ENCODE measurements around the gene NAT9.
A peak's percentile ranks its signal among the peaks of the same experiment; 100 is the strongest.

Gene NAT9

DNA sequence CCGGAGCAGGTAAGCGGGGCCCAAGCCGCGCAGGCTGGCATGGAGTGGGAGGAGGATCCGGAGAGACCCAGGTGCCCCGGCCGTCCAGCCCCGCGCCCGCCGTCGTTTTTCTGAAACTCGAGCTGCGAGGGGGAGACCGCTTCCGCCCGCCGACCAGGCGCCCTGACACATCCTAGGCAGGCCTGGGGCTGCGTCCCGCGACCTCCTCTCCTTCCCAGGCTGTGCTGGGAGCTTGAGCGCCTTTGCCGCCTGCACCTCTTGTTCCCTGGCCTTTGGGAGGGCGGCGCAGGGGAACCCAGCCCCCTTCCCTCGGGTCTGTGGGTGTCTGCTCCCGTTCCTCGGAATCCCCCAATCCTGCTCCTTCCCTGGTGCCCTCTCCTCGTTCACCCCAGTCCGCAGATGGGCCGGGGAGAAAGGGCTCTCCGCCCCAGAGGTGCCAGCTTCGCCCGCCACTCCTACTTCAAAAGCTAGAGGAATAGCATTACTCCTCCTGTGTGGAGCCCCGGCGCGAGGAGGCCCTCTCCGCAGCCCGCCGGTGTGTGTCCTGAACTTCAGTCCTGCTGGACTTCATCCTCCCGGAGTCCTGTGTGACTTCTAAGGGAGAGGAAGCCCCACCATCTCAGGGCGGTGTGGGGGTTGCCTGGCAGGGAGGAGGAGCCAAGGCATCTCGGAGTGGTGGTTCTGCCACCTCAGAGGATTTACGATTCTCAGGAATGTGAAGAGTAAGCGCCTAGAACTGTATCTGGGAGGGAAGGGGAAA is 26.7 kb downstream of the NAT9 start:
- TF ChIP-seq, protein P1, sequence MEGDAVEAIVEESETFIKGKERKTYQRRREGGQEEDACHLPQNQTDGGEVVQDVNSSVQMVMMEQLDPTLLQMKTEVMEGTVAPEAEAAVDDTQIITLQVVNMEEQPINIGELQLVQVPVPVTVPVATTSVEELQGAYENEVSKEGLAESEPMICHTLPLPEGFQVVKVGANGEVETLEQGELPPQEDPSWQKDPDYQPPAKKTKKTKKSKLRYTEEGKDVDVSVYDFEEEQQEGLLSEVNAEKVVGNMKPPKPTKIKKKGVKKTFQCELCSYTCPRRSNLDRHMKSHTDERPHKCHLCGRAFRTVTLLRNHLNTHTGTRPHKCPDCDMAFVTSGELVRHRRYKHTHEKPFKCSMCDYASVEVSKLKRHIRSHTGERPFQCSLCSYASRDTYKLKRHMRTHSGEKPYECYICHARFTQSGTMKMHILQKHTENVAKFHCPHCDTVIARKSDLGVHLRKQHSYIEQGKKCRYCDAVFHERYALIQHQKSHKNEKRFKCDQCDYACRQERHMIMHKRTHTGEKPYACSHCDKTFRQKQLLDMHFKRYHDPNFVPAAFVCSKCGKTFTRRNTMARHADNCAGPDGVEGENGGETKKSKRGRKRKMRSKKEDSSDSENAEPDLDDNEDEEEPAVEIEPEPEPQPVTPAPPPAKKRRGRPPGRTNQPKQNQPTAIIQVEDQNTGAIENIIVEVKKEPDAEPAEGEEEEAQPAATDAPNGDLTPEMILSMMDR (IDR thresholded peaks at IDR 0.05; ENCODE audit: low read depth, low read length), result no peak
- no peak for DNase-seq (ENCODE audit: extremely low read depth, low read depth)

DNA sequence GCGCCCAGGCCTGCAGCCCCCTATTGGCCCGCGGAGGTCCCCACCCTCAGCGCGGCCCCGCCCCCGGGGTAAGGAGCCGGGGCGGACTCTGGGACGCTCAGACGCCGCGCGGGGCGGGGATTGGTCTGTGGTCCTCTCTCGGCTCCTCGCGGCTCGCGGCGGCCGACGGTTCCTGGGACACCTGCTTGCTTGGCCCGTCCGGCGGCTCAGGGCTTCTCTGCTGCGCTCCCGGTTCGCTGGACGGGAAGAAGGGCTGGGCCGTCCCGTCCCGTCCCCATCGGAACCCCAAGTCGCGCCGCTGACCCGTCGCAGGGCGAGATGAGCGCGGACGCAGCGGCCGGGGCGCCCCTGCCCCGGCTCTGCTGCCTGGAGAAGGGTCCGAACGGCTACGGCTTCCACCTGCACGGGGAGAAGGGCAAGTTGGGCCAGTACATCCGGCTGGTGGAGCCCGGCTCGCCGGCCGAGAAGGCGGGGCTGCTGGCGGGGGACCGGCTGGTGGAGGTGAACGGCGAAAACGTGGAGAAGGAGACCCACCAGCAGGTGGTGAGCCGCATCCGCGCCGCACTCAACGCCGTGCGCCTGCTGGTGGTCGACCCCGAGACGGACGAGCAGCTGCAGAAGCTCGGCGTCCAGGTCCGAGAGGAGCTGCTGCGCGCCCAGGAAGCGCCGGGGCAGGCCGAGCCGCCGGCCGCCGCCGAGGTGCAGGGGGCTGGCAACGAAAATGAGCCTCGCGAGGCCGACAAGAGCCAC is 27.4 kb downstream of the NAT9 start, which contains the start of gene NHERF1:
NHERF1 (plus strand) TSS at position 100 of the 750 bp plus-strand sequence; CDS start at position 319, 219 bp downstream.
- TF ChIP-seq, protein P1 (IDR thresholded peaks at IDR 0.05; ENCODE audit: low read depth, low read length), result no peak
- DNase-seq (ENCODE audit: extremely low read depth, low read depth), result peak; percentile 70

DNA sequence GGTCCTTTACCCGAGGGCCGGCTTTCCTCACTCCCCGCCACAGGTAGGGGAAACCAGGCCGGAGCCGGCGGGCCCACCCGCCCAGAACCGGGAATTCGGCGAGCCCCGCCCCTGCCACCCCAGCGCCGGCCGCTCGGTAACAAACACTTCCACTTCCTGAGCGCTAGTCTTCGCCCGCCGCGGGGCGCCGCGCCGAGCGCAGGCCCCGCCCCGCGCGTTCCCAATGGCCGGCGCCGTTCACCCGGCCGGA is 27.9 kb downstream of the NAT9 start:
- DNase-seq (ENCODE audit: extremely low read depth, low read depth), result no peak
- TF ChIP-seq, protein P1 (IDR thresholded peaks at IDR 0.05; ENCODE audit: low read depth, low read length), result no peak

DNA sequence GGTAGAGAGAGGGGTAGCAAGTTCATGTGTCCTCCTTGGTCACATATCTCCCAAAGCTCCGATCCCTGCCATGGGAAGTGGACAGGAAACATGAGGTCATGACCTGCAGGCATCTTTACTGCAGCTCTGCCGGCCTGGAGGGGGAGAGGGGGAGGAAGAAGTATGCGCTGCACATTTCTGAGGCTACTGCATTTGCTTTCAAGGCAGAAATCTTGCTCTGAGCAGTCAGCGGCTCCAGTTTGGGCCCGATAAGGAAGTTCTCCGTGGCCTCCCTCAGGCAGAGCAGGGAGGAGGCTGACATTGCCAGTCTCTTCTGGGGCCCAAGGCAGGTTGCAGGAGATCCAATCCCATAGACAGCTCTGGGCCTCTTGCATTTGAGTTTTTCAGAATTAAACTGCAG is 29.2 kb downstream of the NAT9 start:
- TF ChIP-seq, protein P1 (IDR thresholded peaks at IDR 0.05; ENCODE audit: low read depth, low read length), result no peak
- no peak for DNase-seq (ENCODE audit: extremely low read depth, low read depth)

DNA sequence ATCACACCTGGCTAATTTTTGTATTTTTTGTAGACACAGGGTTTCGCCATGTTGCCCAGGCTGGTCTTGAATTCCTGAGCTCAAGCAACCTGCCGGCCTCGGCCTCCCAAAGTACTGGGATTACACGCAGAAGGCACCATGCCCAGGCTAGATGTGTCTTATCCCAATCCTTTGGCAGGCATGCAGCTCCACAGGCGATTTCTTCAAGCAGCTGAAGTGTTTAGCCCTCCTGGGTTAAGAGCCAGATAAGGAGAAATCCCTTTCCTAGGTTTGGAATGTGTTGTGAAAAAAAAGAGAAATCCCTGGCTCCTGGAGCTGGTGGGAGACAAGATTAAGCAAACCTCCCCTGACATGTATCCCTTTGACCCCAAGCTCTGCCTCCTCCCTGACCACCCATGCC is 29.8 kb downstream of the NAT9 start:
- DNase-seq (ENCODE audit: extremely low read depth, low read depth), result no peak
- TF ChIP-seq, protein P1 (IDR thresholded peaks at IDR 0.05; ENCODE audit: low read depth, low read length), result no peak

DNA sequence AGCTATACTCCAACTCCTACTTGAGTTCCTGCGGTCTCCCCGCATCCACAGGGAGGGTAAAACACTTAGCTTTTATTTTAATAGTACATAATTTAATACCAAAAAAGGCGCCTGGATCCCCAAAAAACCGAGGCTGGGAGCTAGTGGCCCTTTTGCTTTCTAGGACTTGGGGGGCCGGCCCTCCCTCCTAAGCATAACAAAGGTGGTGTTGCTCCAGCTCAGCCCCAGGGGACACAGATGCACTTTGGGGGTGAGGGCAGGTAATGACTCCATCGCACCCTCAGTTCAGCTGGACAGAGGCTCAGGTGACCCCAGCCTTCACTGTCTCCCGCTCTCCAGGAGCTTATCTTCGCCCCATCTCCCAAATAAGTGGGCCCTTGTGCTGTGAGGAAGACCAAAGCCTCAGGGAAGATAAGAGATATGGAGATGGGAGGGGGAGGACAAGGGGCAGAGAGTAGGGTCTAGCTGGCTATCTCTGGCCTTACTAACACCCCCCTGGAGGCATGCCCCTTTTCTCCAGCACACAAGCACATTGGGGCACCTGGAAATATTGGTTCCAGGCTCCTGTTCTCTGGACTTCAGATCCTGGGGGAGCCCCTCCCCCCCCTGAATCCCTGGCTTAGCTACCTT is 30.5 kb downstream of the NAT9 start:
- DNase-seq (ENCODE audit: extremely low read depth, low read depth), result no peak
- TF ChIP-seq, protein P1 (IDR thresholded peaks at IDR 0.05; ENCODE audit: low read depth, low read length), result no peak; the same call in 1 of the 2 replicates
